ENCODE measurements around the gene CLSTN2. TPM values are rescaled to one million over a fixed set of nuclear protein-coding genes. Genes with fewer than 3 reads are reported as not detected.

CLSTN2 gene
- total and polyA plus RNA-seq, 2 of the 8 experiments (the other 6 are each of a cell fraction or from before 2014, with no cell fraction given): 0.39 to 0.52 TPM

DNA sequence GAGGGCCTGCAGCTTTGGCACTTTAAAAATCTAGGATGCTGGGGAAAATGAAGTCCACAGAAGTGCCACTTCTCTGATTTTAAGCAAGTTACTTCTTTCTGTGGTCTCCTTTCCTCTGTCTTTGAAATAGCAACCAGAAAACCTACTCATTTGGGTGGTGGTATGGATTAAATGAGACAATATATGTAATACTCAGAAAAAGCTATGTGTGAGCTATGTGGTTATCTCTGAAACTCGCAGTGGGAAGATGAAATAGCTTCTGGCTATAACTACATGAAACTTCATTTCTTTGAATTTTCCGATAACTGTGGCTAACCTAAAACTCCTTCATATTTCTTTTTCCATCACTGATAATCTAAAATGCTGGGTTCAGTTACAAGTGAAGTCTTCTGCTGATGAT, 368.9 kb downstream of the CLSTN2 start:
- H3K18ac ChIP-seq (ENCODE audit: extremely low read depth, low read length): 0 out of 2 replicates have a peak overlapping the region, but pooled peaks have one; percentile 21
- CTCF ChIA-PET (ENCODE audit: partially characterized antibody): interaction anchor here (0.9 kb wide), 3 partner anchors 24 to 248 kb away, joined by 3 read pairs; no protein-coding TSS in a partner anchor
- H3K9me3 ChIP-seq (ENCODE audit: insufficient read depth in 2 of 2, low read depth in 1 of 2, low read length in 1 of 2): no peaks in the 10 kb centered on the region
- H2BK12ac ChIP-seq (ENCODE audit: low read depth, low read length): no peak overlapping the region
- no peak overlapping the region for H3K27ac ChIP-seq (ENCODE audit: low read depth, low read length)
- H3K4ac ChIP-seq (replicated peaks; ENCODE audit: insufficient read length, low read depth, low read length): no peak overlapping the region
- H3K23me2 ChIP-seq (ENCODE audit: low read depth, low read length): no peaks in the 10 kb centered on the region
- no peak overlapping the region for H3K4me3 ChIP-seq (ENCODE audit: extremely low read depth in 1 of 4, insufficient read depth in 2 of 4, low read depth in 3 of 4, low read length in 4 of 4)
- DNase-seq (ENCODE audit: low read depth in 1 of 2, low spot score in 2 of 2): no peak
- no peak overlapping the region for H2BK20ac ChIP-seq (ENCODE audit: low read length)
- H2BK120ac ChIP-seq (replicated peaks; ENCODE audit: low read depth, low read length): no peak overlapping the region
- H3K23ac ChIP-seq (ENCODE audit: insufficient read length): no peak overlapping the region
- H2AFZ ChIP-seq (ENCODE audit: low read length): no peak overlapping the region
- H4K20me1 ChIP-seq (replicated peaks in 1 of 2; ENCODE audit: control insufficient read depth in 1 of 2, insufficient read depth in 2 of 2, low read length in 2 of 2): no peaks in the 10 kb centered on the region
- H3K4me2 ChIP-seq (ENCODE audit: insufficient read depth in 1 of 2, low read depth in 2 of 2, low read length in 2 of 2): no peak overlapping the region
- H4K8ac ChIP-seq (ENCODE audit: extremely low read depth, insufficient read depth, low read length): no peak overlapping the region
- H4K91ac ChIP-seq (replicated peaks; ENCODE audit: insufficient read length, low read length): no peak overlapping the region
- H3K79me2 ChIP-seq (ENCODE audit: control insufficient read depth in 1 of 2, insufficient read depth in 2 of 2, low read length in 2 of 2): no peaks in the 10 kb centered on the region
- no peak overlapping the region for H2BK15ac ChIP-seq (ENCODE audit: low read length)
- TF ChIP-seq BCL11A (IDR thresholded peaks at IDR 0.05; ENCODE audit: low read depth in 2 of 2, low read length in 2 of 2): no peak
- H3K4me1 ChIP-seq (replicated peaks in 1 of 4; ENCODE audit: control insufficient read depth in 3 of 4, insufficient read depth in 4 of 4, low read length in 3 of 4): peaks cover 0 to 12% (median 6%) of the 10 kb centered on the region in 4 experiments; a peak in 5 of 7 replicates
- H3K27me3 ChIP-seq (replicated peaks in 1 of 4; ENCODE audit: control insufficient read depth in 3 of 4, extremely low read depth in 1 of 4, insufficient read depth in 3 of 4, low read length in 3 of 4): no peaks in the 10 kb centered on the region
- no peak overlapping the region for H3K56ac ChIP-seq (replicated peaks; ENCODE audit: insufficient read length, low read depth, low read length)
- H3K36me3 ChIP-seq (ENCODE audit: control insufficient read depth in 2 of 4, insufficient read depth in 4 of 4, low read length in 3 of 4): no peaks in the 10 kb centered on the region
- H2BK5ac ChIP-seq (ENCODE audit: low read depth, low read length): no peak overlapping the region
- no peak overlapping the region for H2AK5ac ChIP-seq (ENCODE audit: low read depth, low read length)
- POLR2A ChIA-PET (ENCODE audit: partially characterized antibody): no interaction called here
- H3K14ac ChIP-seq (ENCODE audit: insufficient read length): no peak overlapping the region
- H3K79me1 ChIP-seq (ENCODE audit: low read depth, low read length): no peaks in the 10 kb centered on the region
- WGBS, 2 experiments (ENCODE audit: extremely low coverage in 1 of 2, insufficient coverage in 1 of 2, insufficient read length in 1 of 2, insufficient replicate concordance in 2 of 2, low coverage in 1 of 2, low lambda C conversion rate in 2 of 2, missing lambda C conversion rate in 1 of 2): 90% methylated on average over 2 of the region's 2 CpGs; no CpG with 5 or more reads in 1 of the 2 experiments
- FAIRE-seq: no peak
- H4K5ac ChIP-seq (ENCODE audit: insufficient read length, low read depth, low read length): no peak overlapping the region
- H3K9ac ChIP-seq (replicated peaks in 1 of 4; ENCODE audit: extremely low read depth in 1 of 4, low read depth in 3 of 4, low read length in 3 of 4): no peak overlapping the region

All from H1 (cell line).